COLO829 (cell line): Measurements from ENCODE around the gene RPUSD1.
"Not testable (repeated sequence)": the region's sequence is repeated elsewhere in the genome, so short reads cannot be mapped to it uniquely, and the experiment has no call there.

Experiments used
- DNase-seq: peaks from one replicate; pipeline ENCODE4 v3.0.0; 2012; ENCODE audit warnings: low spot score

RPUSD1 gene

DNA sequence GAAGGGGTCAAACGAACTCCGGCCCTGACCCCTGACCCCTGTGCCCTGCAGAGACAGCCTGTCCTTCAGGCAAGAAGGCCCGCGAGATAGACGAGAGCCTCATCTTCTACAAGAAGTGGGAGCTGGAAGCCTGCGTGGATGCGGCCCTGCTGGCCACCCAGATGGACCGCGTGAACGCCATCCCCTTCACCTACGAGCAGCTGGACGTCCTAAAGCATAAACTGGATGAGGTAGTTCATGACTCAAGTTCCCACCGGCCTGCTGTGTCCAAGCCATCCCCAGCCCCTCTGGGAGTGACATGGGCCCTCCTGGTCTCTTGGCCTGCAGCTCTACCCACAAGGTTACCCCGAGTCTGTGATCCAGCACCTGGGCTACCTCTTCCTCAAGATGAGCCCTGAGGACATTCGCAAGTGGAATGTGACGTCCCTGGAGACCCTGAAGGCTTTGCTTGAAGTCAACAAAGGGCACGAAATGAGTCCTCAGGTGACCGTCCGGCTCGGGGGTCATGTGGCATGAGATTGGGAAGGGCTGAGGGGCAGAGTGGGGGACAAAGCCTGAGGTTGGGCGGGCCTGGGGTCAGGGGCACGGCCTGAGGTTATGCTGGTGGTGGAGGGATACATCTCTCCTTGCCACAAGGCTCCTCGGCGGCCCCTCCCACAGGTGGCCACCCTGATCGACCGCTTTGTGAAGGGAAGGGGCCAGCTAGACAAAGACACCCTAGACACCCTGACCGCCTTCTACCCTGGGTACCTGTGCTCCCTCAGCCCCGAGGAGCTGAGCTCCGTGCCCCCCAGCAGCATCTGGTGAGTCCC lies 22.0 kb downstream of the RPUSD1 start:
- DNase-seq = no peak

DNA sequence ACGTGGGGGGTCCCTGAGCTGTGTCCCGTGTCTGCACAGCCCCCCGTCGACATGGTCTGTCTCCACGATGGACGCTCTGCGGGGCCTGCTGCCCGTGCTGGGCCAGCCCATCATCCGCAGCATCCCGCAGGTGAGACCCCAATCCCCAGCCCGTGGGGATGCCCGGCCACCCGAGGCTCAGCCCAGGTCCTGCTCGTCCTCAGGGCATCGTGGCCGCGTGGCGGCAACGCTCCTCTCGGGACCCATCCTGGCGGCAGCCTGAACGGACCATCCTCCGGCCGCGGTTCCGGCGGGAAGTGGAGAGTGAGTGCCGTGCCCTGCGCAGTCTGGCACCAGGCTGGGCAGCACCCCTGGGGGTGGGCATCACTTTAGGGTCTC lies 22.7 kb downstream of the RPUSD1 start:
- DNase-seq = no peak

DNA sequence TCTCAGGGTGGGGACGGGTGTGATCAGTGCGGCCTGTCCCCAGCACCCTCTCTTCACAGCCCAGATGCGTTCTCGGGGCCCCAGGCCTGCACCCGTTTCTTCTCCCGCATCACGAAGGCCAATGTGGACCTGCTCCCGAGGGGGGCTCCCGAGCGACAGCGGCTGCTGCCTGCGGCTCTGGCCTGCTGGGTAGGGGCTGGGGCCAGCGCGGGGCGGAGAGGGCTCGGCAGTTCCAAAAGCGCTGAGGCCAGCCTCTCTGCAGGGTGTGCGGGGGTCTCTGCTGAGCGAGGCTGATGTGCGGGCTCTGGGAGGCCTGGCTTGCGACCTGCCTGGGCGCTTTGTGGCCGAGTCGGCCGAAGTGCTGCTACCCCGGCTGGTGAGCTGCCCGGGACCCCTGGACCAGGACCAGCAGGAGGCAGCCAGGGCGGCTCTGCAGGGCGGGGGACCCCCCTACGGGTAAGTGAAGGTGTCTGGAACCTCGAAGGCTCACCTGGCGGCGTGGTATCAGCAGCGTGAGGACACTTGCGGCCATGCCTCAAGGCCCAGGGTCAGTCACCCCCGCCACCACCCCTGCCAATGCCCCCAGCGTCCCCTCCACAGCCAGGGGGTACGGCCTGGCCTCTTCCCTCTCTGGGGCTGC lies 23.2 kb downstream of the RPUSD1 start:
- DNase-seq = no peak

DNA sequence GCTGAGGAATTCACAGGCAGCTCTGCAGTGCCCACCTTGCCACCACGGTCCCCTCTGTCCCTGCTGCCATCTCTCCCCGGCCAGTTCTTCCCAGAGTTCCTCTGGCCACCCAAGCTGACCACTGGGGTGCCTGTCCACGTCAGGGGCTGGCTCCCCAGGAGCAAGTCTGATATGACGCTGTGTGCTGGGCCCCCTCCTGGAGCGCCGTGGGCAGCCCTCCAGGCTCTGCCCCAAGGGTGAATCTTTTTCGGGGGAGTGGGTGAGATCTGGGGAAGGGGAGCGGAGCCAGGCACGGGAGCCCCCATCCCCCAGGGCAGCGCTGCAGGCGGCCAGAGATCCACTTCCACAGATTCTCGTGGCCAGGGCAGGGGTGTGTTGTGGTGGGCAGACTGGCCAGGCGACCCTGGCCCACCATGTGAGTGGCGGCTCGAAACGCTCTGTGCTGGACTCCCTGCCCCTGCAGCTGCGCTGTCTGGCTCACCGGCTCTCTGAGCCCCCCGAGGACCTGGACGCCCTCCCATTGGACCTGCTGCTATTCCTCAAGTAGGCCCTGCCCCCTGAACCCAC lies 23.9 kb downstream of the RPUSD1 start:
- no peak for DNase-seq

DNA sequence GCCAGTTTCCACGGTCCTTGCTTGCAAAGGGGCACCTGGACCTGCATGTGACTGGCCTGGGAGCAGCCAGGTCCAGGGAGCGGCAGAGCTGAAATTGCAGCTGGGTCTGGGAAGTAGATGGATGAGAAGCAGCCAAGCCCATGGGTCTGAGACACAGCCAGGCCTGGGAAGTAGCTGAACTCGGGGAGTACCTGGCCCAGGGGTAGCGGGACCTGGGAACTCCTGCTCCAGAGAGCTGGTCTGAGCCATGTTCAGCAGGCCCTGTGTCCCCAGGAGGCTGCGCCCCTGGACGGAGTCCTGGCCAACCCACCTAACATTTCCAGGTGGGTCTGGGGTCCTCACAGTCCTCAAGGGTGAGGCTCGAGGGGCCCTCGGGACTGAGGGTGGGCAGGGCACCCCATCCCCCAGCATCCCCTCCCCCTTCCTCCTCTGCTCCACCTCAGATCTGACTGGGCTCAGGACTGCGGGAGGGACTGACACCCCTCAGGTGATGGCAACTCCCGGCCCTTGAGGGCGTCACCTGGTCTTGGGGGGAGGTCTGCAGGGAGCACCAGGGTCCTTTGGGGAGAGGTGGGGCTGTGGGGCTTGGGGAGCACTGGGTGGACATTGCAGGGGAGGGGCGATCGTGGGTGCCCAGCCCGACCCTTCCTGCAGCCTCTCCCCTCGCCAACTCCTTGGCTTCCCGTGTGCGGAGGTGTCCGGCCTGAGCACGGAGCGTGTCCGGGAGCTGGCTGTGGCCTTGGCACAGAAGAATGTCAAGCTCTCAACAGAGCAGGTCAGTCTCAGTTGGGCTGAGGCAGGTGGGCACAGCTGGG lies 24.6 kb downstream of the RPUSD1 start:
- DNase-seq = no peak

DNA sequence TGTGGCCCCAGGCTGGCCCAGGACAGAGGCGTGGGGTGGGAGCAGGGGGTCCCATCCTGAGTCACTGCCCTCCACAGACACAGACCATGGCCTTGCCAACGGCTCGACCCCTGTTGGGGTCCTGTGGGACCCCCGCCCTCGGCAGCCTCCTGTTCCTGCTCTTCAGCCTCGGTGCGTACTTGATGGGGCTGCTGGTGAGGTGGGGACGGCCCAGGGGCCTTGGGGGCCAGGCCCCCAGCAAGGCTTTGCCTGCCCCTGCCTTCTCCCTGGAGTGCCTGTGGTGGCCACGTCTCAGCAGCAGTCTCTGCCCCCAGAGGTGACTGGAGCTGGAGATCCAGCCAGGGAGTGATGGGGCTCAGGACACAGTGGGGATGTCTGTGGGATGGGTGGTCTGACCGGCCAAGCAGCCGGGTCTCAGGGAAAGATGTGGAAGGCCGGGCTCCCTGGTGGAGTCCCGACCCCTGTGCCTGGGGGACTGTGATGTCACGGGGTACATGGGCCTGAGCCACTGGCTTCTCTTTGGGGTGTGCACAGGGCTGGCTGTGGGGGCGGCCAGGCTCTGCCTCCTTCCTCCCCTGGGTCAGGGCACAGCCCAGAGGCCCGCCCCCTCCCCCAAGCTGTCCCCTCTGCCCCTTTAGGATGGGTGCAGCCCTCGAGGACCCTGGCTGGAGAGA lies 25.4 kb downstream of the RPUSD1 start:
- no peak for DNase-seq

DNA sequence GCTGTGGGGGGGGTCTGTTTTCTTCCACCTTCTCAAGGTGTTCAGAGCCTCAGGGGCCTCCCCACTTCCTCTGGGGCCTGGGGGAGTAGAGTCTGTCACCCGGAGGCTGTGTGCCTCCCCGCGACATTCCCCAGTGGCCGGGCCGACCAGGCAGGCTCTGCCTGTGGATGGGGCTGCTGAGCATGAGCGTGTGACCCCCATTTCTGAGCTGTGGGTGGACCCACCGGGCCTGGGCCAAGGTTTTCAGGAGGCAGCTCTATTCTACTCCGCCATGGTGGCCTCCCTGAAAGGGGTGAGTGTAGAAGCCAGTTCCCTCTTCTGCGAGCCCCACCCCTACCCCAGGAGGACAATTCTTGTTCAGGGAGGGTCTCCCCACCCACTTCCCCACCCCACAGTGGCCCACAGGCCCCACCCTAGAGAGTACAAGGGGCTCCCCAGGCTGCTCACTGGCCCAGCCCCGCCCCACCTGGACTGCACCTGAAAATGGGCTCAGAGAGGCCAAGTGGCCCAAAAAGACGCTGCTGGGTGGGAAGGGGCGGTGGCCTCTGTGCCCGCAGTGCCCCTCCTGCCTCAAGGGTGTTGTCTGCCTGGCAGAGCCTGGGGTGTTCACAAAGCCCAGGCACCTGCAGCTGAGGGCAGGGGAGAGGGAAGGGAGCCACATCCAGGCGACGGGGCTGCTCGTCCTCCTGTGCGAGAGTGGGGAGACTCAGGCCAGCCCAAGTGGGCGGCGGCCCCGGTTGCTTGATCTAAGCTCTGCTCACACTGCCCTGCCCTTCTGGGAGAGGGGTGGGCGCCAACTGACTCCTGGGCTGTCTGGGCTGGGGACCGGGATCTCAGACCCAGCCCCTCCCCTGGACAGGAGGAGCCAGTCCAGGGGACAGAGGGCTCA lies 26.3 kb downstream of the RPUSD1 start:
- DNase-seq = no peak

DNA sequence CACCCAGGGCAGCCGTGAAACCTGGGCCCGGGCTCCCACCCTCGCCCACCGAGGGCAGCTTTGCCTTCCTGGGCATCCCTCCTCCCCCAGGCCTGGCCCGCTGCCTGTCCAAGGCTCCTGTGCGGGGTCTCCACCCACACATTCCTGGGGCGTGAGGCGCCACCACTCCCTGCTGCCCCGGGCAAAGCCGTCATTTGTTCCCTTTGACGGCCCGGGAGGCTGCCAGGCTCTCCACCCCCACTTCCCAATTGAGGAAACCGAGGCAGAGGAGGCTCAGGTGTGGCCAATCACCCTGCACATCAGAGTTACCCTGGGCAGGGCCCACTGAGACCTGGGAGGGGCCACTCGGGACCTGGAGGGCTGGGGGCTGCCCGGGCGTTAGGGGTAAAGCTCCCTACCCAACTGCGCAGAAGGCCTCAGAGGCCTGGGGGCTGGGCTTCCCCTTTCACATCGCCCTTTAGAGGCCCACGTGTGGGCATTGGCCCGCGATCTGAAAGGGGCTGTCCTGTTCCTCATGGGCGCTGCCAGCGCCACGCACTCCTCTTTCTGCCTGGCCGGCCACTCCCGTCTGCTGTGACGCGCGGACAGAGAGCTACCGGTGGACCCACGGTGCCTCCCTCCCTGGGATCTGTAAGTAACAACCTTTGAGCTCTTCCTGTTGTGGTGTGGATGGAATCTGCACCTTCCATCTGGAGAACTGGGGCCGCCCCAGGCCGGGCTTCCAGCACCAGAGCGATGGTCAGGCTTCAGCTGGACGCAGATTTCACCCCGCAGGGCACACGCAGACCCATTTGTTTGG lies 27.4 kb downstream of the RPUSD1 start, which contains the start of gene MSLN:
Gene MSLN (plus strand): TSS at position 190 of the 799 bp plus-strand sequence. CDS start 1,947 bp downstream, outside the sequence.
- no peak for DNase-seq

DNA sequence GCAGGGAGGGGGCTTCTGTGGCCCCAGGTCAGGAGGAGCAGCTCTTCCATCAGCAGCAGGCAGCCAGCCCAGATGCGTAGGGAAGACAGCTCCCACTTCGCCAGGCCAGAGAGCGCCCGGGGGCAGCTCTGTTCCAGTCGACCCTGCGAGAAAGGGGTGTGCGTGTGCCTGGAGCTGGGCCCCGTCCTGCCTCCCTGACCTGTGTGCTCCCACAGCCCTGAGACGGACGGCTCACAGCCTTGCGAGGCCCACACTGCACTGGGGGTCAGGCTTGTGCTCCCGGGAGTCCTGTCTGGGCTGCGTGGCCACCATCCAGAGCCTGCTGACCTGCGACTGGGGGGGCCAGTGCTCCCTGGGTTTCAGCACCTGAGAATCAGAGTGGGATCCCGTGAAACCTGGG lies 28.1 kb downstream of the RPUSD1 start:
- DNase-seq = no peak

DNA sequence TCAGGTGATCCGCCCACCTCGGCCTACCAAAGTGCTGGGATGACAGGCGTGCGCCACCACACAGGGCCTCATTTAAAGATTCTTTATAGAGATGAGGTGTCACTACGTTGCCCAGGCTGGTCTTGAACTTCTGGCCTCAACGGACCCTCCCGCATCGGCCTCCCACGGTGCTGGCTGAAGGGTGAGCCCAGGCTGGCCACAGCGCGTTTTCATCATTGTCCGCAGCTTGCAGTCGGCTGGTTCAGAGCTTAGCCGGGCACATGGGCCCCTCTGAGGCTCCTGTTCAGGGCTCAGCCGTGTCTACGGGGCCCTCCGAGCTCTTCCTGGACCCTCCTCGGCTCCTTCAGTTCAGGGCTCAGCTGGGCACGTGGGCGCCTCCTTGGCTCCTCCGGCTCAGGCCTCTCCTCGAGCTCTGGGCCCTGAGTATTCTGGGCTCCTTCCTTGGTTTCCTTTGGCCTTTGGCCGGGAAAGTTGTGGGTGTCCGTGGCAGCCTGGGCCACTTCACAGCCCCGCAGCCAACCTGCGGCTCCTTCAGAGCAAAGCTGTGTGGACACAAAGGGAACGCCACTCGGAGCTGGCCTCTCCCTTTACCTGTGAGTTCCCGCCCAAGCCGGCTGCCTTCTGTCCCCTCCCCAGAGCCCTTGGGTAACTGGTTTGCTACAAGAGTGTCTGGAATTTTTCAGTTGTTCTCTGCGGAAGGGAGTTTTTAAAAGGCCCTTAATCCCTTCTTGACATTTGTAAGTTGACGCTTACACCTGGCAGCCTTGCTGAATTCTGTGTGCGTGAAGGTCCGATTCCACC lies 28.9 kb downstream of the RPUSD1 start:
- DNase-seq = no peak

DNA sequence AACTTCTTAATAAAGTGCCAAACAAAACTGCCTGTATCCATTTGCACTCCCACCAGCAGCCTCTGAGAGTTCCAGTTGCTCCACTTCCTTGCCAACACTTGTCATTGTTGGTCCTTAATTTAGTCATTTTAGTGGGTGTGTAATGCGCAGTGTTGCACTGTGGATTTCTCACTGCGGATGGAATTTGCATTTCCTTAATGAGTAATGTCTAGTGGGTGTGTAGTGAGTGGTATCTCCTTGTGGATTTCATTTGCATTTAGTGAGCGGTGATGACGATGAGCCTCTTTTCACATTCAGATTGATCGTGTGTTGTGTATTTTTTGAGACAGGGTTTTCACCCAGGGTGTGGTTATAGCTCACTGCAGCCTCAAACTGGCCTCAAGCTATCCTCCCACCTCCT lies 31.8 kb downstream of the RPUSD1 start:
- DNase-seq = no peak

DNA sequence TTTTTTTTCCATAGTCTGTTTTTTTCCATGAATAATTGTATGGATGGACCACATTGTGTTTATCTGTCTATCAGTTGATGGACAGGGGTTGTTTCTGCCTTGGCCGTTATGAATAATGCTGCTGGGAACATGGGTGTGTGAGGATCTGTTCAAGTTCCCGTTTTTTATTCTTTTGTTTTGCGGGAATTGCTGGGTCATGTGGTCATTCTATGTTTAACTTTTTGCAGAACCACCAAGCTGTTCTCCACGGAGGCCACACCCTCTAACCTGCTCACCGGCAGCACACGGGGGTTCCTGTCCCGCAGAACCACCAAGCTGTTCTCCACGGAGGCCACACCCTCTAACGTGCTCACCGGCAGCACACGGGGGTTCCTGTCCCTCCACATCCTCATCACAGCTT lies 33.5 kb downstream of the RPUSD1 start:
- no peak for DNase-seq

DNA sequence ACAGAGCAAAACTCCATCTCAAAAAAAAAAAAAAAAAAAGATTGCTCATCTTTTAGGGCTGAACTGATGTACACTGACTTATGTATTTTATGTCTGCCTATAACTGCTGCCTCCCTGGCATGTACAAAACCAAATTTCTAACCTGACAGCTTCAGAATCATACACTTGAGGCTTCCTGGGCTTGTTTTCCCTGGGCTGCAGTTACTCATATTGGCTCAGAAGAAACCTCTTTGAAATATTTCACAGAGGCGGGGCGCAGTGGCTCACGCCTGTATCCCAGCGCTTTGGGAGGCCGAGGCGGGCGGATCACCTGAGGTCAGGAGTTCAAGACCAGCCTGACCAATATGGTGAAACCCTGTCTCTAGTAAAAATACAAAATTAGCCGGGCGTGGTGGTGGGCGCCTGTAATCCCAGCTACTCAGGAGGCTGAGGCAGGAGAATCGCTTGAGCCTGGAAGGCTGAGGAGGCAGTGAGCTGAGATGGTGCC lies 34.0 kb downstream of the RPUSD1 start:
- DNase-seq = not testable (repeated sequence)

DNA sequence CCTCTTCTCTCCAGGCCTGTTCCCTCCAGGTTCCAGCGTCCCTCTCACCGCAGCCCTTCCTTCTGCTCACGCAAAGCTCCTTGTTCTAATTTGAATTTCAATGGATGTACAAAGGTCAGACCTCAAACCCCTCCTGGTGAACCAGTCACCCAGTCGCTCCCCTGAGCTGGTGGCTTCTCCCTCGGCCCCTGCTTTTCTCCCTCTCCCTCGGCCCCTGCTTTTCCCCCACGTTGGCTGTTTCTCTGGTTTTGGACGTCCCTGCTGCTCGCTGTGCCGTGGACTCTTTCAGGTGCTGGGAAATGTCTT lies 36.2 kb downstream of the RPUSD1 start:
- no peak for DNase-seq

DNA sequence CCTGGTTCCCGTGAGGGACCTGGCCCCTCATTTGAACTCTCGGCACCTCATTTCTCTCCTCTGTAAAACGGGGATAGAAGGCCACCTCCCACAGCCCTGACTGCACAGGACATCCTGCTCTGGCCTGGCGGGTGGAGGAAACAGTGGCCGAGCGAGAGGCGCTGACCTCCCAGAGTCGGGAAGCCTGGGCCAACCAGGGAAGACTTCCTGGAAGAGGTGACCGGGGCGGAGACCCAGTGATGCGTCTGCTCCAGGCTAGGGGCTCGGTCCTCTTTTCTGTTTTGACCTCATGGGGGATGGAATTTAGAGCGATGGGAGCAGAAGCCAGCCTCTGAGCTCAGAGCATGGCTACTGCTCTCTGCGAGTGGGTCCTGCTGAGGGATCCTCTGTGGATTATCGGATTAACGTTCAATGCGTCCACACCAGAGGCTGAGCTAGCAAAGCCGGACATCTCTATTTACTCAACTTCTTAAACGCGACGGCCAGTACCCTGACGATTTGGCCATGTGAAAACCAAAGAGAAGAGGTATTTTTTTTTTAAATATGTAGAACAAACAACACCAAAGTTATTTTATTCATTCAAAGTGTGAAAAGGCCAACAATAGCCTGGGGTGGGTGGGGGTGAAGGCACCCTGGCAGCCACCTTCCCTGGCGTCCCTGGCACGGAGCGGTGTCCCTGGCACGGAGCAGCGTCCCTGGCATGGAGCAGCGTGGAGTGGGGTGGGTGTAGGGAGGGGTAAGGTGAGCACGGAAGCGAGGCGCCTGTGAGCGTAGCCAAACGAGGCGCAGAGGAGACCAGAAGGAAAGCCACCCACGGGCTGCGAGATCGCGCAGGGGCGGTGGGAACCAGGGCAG lies 36.8 kb downstream of the RPUSD1 start:
- no peak for DNase-seq

DNA sequence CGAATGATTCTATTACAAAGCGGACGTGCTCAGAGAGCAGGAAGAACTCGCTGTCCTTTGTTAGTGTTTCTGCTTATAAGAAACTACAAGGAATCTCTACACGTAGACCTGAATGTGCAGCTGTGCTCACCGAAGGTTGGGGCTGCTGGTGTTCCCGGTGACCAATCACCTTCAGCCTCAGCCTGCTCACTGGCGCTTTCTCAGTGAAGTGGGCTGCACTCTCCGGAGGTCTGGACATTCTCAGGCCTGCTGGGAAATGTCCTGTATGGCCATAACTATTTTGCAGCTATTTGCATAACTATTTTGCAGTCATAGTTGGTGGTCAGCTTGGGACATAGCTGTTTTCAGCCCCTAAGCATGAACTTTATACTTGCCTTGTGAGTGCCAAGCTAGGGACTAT lies 37.7 kb downstream of the RPUSD1 start:
- DNase-seq = no peak

DNA sequence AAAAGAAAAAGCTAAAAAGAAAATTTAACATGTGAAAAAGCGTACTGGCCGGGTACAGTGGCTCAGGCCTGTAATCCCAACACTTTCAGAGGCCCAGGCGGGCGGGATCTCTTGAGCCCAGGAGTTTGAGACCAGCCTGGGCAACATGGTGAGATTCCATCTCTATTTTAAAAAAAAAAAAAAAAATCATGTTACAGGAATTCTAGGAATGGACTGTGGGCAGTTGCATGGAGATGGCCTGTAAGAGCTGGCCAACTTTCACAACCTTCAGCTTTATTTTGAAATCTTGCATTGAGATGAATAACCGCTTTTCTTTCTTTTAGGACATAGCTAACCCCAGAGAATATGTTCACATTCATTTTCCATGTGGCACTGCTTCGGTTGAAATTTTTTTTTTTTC lies 39.2 kb downstream of the RPUSD1 start:
- no peak for DNase-seq
